ENCODE results near the gene UTP18. TPM values are rescaled to one million over a fixed set of nuclear protein-coding genes. Genes with fewer than 3 reads are reported as not detected.
"Not testable (repeated sequence)": the region's sequence is repeated elsewhere in the genome, so short reads cannot be mapped to it uniquely, and the experiment has no call there.

The UTP18 gene
- total RNA-seq, 1 experiment from 2014 or later = 68.8 TPM

DNA sequence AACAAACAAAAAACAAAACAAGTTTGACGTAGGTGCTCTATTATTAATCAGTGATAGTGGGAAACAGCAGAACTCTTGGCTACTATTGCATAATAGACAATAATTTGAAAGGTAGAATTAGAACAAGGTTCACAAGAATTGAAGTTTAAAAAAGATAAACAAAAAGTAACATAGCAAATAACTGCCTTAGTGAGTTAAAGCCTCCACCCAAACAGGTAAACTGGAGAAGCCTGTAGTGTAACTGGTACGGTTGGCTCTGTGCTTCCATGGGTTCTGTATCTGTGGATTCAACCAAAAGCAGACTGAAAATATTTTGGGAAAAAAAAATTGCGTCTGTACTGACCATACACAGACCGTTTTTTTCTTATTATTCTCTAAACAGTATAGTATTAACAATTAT is 39.0 kb upstream of the UTP18 start (continued):
- no peak for TF ChIP-seq NR3C1 (CRISPR knock-in tag; conservative IDR thresholded peaks at IDR 0.05; ENCODE audit: low read depth)
- TF ChIP-seq, protein P1, sequence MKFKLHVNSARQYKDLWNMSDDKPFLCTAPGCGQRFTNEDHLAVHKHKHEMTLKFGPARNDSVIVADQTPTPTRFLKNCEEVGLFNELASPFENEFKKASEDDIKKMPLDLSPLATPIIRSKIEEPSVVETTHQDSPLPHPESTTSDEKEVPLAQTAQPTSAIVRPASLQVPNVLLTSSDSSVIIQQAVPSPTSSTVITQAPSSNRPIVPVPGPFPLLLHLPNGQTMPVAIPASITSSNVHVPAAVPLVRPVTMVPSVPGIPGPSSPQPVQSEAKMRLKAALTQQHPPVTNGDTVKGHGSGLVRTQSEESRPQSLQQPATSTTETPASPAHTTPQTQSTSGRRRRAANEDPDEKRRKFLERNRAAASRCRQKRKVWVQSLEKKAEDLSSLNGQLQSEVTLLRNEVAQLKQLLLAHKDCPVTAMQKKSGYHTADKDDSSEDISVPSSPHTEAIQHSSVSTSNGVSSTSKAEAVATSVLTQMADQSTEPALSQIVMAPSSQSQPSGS (CRISPR knock-in tag; IDR thresholded peaks at IDR 0.05; ENCODE audit: borderline replicate concordance, low read depth) = no peak
- no peak for TF ChIP-seq TP53 (CRISPR knock-in tag; IDR thresholded peaks at IDR 0.05)

DNA sequence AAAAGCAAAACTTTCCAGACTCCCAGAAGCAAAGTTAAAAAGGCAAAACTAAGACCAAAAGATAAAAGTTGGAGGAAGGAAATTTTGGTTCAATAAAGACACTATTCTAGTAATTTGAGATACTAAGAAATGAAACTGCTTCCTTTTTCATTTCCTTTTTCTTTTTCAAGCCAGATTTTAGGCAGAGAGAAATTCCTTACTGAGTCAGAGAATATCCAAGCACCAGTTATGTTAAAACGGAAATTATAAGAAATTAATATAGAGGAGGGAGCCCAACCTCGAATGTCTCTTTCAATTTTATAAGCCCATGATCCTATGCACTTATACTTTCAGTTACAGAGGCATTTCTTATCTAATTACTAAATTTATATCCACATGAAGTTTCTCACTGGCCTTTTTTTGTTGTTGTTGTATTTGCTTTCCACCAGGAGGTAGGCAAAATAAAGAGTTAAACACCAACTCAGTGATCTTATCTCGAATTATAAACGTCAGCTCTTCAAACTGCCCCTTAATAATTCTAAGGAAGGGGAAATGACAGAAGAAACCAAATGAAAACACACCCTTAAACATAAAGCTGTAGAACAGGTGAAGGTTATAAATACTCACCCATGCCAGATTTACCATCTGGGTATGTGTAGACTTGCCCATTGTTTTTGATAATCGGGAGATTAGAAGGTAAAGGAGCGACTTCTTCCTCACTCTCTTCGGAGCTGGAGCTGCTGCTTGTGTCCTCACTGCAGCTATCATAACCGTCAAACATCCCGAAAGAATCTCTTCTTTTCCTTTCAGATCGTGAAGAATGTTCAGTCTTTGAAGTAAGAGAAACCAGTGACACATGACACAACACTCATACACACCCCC is 35.7 kb upstream of the UTP18 start:
- Mint-ChIP-seq H3K4me1 (no peaks in the 10 kb centered on the region), H3K36me3 (peaks cover 37% of the 10 kb centered on the region), H3K27me3 (ENCODE audit: low read depth) (no peaks in the 10 kb centered on the region), H3K9me3 (no peaks in the 10 kb centered on the region), H3K27ac (peak overlapping the region; percentile 32), H3K4me3 (no peak overlapping the region)
- TF ChIP-seq ZNF425 (CRISPR knock-in tag; conservative IDR thresholded peaks at IDR 0.05) (no peak), GRHL2 (CRISPR knock-in tag; IDR thresholded peaks at IDR 0.05; ENCODE audit: insufficient replicate concordance, severe bottlenecking) (no peak), ETV6 (CRISPR knock-in tag; IDR thresholded peaks at IDR 0.05) (no peak), SMAD4 (CRISPR knock-in tag; IDR thresholded peaks at IDR 0.05) (no peak), CDX4 (CRISPR knock-in tag; IDR thresholded peaks at IDR 0.05; ENCODE audit: borderline replicate concordance) (no peak), ZBTB21 (CRISPR knock-in tag; IDR thresholded peaks at IDR 0.05; ENCODE audit: borderline replicate concordance) (no peak), MYBL2 (CRISPR knock-in tag; IDR thresholded peaks at IDR 0.05) (no peak)
- TF ChIP-seq, protein P2, sequence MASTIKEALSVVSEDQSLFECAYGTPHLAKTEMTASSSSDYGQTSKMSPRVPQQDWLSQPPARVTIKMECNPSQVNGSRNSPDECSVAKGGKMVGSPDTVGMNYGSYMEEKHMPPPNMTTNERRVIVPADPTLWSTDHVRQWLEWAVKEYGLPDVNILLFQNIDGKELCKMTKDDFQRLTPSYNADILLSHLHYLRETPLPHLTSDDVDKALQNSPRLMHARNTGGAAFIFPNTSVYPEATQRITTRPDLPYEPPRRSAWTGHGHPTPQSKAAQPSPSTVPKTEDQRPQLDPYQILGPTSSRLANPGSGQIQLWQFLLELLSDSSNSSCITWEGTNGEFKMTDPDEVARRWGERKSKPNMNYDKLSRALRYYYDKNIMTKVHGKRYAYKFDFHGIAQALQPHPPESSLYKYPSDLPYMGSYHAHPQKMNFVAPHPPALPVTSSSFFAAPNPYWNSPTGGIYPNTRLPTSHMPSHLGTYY (CRISPR knock-in tag; IDR thresholded peaks at IDR 0.05) = no peak
- ChIA-PET CTCF (no interaction called here), POLR2A (no interaction called here)
- ATAC-seq = no peak
- DNase-seq (ENCODE audit: low spot score) = no peak

DNA sequence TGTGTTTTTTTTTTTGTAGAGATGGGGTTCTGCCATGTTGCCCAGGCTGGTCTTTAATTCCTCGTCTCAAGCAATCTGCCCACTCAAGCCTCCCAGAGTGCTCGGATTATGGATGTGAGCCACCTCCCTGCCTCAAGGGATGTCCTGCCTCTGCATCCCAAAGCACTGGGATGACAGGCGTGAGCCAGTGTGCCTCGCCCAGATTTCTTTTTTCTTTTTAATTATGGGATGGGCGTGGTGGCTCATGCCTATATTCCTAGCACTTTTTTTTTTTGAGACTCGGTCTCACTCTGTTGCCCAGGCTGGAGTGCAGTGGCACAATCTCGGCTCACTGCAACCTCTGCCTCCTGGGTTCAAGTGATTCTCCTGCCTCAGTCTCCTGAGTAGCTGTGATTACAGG is 34.8 kb upstream of the UTP18 start:
- H3K4me1 Mint-ChIP-seq; H3K27me3 Mint-ChIP-seq (ENCODE audit: low read depth); ATAC-seq; H3K9me3 Mint-ChIP-seq; CTCF ChIA-PET; H3K27ac Mint-ChIP-seq; POLR2A ChIA-PET; DNase-seq (ENCODE audit: low spot score); H3K4me3 Mint-ChIP-seq: not testable (repeated sequence)
- peaks cover 29% of the 10 kb centered on the region for H3K36me3 Mint-ChIP-seq

DNA sequence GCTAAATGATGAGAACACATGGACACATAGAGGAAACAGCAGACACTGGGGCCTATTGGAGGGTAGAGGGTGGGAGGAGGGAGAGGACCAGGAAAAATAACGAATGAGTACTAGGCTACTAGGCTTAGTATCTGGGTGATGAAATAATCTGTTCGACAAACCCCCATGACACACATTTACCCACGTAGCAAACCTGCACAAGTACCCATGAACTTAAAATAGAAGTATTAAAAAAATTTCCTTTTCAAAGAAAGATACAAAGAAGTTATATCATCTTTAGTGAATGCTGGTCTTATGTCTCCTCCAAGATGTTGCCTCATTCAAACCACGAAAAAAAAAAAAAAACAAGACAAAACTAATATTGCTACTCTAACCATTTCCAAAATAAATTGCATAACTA is 32.2 kb upstream of the UTP18 start:
- no peak for ATAC-seq
- ChIA-PET POLR2A (no interaction called here), CTCF (no interaction called here)
- Mint-ChIP-seq H3K27me3 (ENCODE audit: low read depth) (no peaks in the 10 kb centered on the region), H3K4me3 (no peak overlapping the region), H3K4me1 (no peaks in the 10 kb centered on the region), H3K36me3 (peaks cover 12% of the 10 kb centered on the region), H3K9me3 (no peaks in the 10 kb centered on the region), H3K27ac (no peak overlapping the region)
- no peak for DNase-seq (ENCODE audit: low spot score)
- no peak for TF ChIP-seq AFF4 (CRISPR knock-in tag; IDR thresholded peaks at IDR 0.05; ENCODE audit: borderline replicate concordance)
- TF ChIP-seq SMAD4 (CRISPR knock-in tag; IDR thresholded peaks at IDR 0.05) = no peak
- no peak for TF ChIP-seq SOX15 (CRISPR knock-in tag; IDR thresholded peaks at IDR 0.05)
- TF ChIP-seq NFYB (CRISPR knock-in tag; conservative IDR thresholded peaks at IDR 0.05; ENCODE audit: low read depth) = no peak
- TF ChIP-seq MXD4 (CRISPR knock-in tag; IDR thresholded peaks at IDR 0.05; ENCODE audit: borderline replicate concordance) = no peak
- no peak for TF ChIP-seq ZNF219 (CRISPR knock-in tag; IDR thresholded peaks at IDR 0.05; ENCODE audit: borderline replicate concordance)
- no peak for TF ChIP-seq ZNF232 (CRISPR knock-in tag; IDR thresholded peaks at IDR 0.05)
- TF ChIP-seq FOXP1 (CRISPR knock-in tag; IDR thresholded peaks at IDR 0.05; ENCODE audit: borderline replicate concordance) = no peak
- TF ChIP-seq RORB (CRISPR knock-in tag; IDR thresholded peaks at IDR 0.05) = no peak
- no peak for TF ChIP-seq IRF2 (CRISPR knock-in tag; IDR thresholded peaks at IDR 0.05; ENCODE audit: borderline replicate concordance, low read depth)
